DND-41 (cell line): ENCODE results near the gene COL26A1.

ENCODE experiments used
- EZH2 ChIP-seq: IDR thresholded peaks from 3 replicates; pipeline ENCODE4 v1.6.1; 2012; ENCODE audit warnings: borderline replicate concordance, low read depth, mild to moderate bottlenecking, moderate library complexity, low read length, inconsistent platforms; ENCODE audit not compliant: severe bottlenecking
- TF ChIP-seq, protein P1 (sequence below): IDR thresholded peaks from 2 replicates; pipeline ENCODE4 v1.5.1; 2012; ENCODE audit warnings: borderline replicate concordance, low read length, moderate library complexity, mild to moderate bottlenecking; ENCODE audit not compliant: poor library complexity, severe bottlenecking; ENCODE audit errors: extremely low read depth

GRCh38 chr7:101557978-101558741, 195.5 kb downstream of the COL26A1 start:
- TF ChIP-seq EZH2, result no peak
- TF ChIP-seq, protein P1, sequence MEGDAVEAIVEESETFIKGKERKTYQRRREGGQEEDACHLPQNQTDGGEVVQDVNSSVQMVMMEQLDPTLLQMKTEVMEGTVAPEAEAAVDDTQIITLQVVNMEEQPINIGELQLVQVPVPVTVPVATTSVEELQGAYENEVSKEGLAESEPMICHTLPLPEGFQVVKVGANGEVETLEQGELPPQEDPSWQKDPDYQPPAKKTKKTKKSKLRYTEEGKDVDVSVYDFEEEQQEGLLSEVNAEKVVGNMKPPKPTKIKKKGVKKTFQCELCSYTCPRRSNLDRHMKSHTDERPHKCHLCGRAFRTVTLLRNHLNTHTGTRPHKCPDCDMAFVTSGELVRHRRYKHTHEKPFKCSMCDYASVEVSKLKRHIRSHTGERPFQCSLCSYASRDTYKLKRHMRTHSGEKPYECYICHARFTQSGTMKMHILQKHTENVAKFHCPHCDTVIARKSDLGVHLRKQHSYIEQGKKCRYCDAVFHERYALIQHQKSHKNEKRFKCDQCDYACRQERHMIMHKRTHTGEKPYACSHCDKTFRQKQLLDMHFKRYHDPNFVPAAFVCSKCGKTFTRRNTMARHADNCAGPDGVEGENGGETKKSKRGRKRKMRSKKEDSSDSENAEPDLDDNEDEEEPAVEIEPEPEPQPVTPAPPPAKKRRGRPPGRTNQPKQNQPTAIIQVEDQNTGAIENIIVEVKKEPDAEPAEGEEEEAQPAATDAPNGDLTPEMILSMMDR, result no peak
